Ovary (tissue), 3 donors: ENCODE results near the gene PEPD.

Source experiments
- CTCF ChIP-seq, 3 donors: fragments of 450-650 bp in 2 of 3; fragments of 200-600 bp in 1 of 3; IDR thresholded peaks; one replicate each; pipeline versions ENCODE4 v1.5.1 to v1.8.0; 2016 to 2022; ENCODE audit warnings: antibody characterized with exemption in 3 of 3, mild to moderate bottlenecking in 1 of 3
- POLR2A ChIP-seq: fragments of 450-650 bp; IDR thresholded peaks from one replicate; pipeline ENCODE4 v1.6.1; 2017; ENCODE audit warnings: antibody characterized with exemption, mild to moderate bottlenecking, moderate library complexity
- donor health status: DM: no; HTN: no; CAD: no.

GRCh38 chr19:33498391-33499000, 23.1 kb downstream of the PEPD start:
- TF ChIP-seq CTCF (IDR thresholded peaks at IDR 0.05) (no peak), POLR2A (no peak)
